ENCODE measurements around the gene SLC8B1. TPM values are rescaled to one million over a fixed set of nuclear protein-coding genes. Genes with fewer than 3 reads are reported as not detected.

SLC8B1 gene
- total RNA-seq, 4 donors from 2014 or later, result 19.6 to 31.9 (median 28.5) TPM

- Histone ChIP-seq H3K36me3 (peaks cover 0 to 27% (median 0%) of the 10 kb centered on the region in 3 donors), H3K4me3 (no peak overlapping the region), H3K27ac (no peak overlapping the region), H3K4me1 (peaks cover 2 to 8% (median 6%) of the 10 kb centered on the region in 3 donors), H3K9me3 (no peaks in the 10 kb centered on the region), H3K27me3 (no peaks in the 10 kb centered on the region)
- intact Hi-C loops (cut with DNase I), result no loop called here
- TF ChIP-seq POLR2A (IDR thresholded peaks at IDR 0.05) (no peak), CTCF (IDR thresholded peaks at IDR 0.05) (no peak)
- 91 to 93% methylated on average over 5 of the region's 5 CpGs for WGBS, 2 donors
- no peak for DNase-seq
Measured at GRCh38 chr12:113364698-113365097, 29.8 kb upstream of the SLC8B1 start.

- 66% methylated on average over 12 of the region's 12 CpGs for WGBS, 2 donors
- Histone ChIP-seq H3K27me3 (no peaks in the 10 kb centered on the region), H3K4me3 (no peak overlapping the region), H3K4me1 (peaks cover 7 to 30% (median 10%) of the 10 kb centered on the region in 3 donors), H3K36me3 (peaks cover 0 to 12% (median 0%) of the 10 kb centered on the region in 3 donors), H3K27ac (peak overlapping the region in 1 of 4 donors; percentile 17), H3K9me3 (no peaks in the 10 kb centered on the region)
- DNase-seq, result no peak
- intact Hi-C loops (cut with DNase I), result no loop called here
- TF ChIP-seq POLR2A (IDR thresholded peaks at IDR 0.05) (no peak), CTCF (IDR thresholded peaks at IDR 0.05) (no peak)
Measured at GRCh38 chr12:113361574-113362370, 26.9 kb upstream of the SLC8B1 start.

- peaks cover 0 to 8% (median 0%) of the 10 kb centered on the region in 3 donors for H3K36me3 ChIP-seq
- no peak for DNase-seq
- no peak for TF ChIP-seq CTCF (IDR thresholded peaks at IDR 0.05)
- no peak for TF ChIP-seq POLR2A (IDR thresholded peaks at IDR 0.05)
- peak overlapping the region in 3 of 4 donors; percentile 74 to 95 (median 93) for H3K27ac ChIP-seq
- H3K4me3 ChIP-seq, result peak overlapping the region in 2 of 4 donors; percentile 97
- H3K9me3 ChIP-seq, result no peaks in the 10 kb centered on the region
- H3K27me3 ChIP-seq, result no peaks in the 10 kb centered on the region
- intact Hi-C loops (cut with DNase I), result no loop called here
- H3K4me1 ChIP-seq, result peaks cover 7 to 32% (median 10%) of the 10 kb centered on the region in 3 donors
- WGBS, 2 donors, result 53 to 72% methylated on average over 5 to 6 of the region's 9 CpGs
Measured at GRCh38 chr12:113359939-113360748, 25.2 kb upstream of the SLC8B1 start.

- Histone ChIP-seq H3K4me1 (peaks cover 7 to 32% (median 10%) of the 10 kb centered on the region in 3 donors), H3K36me3 (peaks cover 0 to 8% (median 0%) of the 10 kb centered on the region in 3 donors), H3K27me3 (no peaks in the 10 kb centered on the region), H3K9me3 (no peaks in the 10 kb centered on the region), H3K4me3 (peak overlapping the region; percentile 58 to 99 (median 97)), H3K27ac (peak overlapping the region; percentile 74 to 95 (median 90))
- TF ChIP-seq CTCF (IDR thresholded peaks at IDR 0.05), result no peak
- no peak for TF ChIP-seq POLR2A (IDR thresholded peaks at IDR 0.05)
- WGBS, 2 donors, result 40 to 56% methylated on average over 7 to 9 of the region's 11 CpGs
- intact Hi-C loops (cut with DNase I), result no loop called here
- DNase-seq, result no peak
Measured at GRCh38 chr12:113359133-113359938, 24.4 kb upstream of the SLC8B1 start.
